ENCODE results near the gene CT45A7.
"Not testable (repeated sequence)": the region's sequence is repeated elsewhere in the genome, so short reads cannot be mapped to it uniquely, and the experiment has no call there.

The CT45A7 gene, protein sequence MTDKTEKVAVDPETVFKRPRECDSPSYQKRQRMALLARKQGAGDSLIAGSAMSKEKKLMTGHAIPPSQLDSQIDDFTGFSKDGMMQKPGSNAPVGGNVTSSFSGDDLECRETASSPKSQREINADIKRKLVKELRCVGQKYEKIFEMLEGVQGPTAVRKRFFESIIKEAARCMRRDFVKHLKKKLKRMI

DNA sequence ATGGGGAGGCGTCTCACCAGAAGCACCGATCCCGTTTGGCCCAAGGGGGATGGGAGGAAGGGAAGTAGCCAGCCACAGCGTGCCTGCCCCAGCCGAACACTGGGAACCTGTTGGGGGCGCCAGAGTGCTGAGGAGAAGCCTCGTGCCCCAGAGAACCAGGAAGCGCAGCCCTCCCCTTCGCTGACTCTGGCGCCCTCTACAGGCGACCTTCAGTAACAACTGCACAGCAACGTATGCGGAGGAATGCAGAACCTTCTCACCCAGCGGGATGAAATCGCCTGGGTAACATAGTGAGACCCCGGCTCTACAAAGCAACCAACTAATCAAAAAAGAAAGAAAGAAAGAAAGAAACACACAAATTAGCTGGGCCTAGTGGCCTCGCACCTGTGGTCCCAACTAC is at the start of gene CT45A7:
TSS of gene CT45A7 (minus strand) at position 101 of the 400 bp plus-strand sequence. CDS start 3,747 bp downstream, outside the sequence.
- not testable (repeated sequence) for ATAC-seq, DNase-seq

DNA sequence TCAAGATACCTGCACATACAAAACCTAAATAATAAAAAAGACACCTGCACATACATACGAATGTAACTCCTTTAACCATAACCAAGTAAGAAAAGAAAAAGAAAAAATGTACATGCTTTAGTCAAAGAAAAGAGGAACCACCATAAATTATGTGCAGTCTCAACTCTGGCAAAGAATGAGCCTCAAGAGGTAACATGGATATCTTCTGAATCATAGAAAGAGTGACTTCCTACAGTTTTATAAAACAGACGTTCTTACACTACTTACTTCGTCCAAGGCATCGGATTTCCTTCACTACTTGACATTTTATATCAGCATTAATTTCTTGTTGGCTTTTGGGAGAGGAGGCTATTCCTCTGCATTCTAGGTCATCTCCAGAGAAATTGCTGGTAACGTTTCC is 45.7 kb upstream of the CT45A7 start:
- not testable (repeated sequence) for ATAC-seq, DNase-seq

DNA sequence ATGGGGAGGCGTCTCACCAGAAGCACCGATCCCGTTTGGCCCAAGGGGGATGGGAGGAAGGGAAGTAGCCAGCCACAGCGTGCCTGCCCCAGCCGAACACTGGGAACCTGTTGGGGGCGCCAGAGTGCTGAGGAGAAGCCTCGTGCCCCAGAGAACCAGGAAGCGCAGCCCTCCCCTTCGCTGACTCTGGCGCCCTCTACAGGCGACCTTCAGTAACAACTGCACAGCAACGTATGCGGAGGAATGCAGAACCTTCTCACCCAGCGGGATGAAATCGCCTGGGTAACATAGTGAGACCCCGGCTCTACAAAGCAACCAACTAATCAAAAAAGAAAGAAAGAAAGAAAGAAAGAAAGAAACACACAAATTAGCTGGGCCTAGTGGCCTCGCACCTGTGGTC is 34.6 kb upstream of the CT45A7 start, which contains the start of gene CT45A9:
TSS of gene CT45A9 (minus strand) at position 101 of the 400 bp plus-strand sequence. CDS start 3,751 bp downstream, outside the sequence.
- ATAC-seq, DNase-seq: not testable (repeated sequence)

DNA sequence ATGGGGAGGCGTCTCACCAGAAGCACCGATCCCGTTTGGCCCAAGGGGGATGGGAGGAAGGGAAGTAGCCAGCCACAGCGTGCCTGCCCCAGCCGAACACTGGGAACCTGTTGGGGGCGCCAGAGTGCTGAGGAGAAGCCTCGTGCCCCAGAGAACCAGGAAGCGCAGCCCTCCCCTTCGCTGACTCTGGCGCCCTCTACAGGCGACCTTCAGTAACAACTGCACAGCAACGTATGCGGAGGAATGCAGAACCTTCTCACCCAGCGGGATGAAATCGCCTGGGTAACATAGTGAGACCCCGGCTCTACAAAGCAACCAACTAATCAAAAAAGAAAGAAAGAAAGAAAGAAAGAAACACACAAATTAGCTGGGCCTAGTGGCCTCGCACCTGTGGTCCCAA is 17.4 kb upstream of the CT45A7 start, which contains the start of gene CT45A8:
TSS of gene CT45A8 (minus strand) at position 101 of the 400 bp plus-strand sequence. CDS start 3,755 bp downstream, outside the sequence.
- not testable (repeated sequence) for ATAC-seq, DNase-seq

DNA sequence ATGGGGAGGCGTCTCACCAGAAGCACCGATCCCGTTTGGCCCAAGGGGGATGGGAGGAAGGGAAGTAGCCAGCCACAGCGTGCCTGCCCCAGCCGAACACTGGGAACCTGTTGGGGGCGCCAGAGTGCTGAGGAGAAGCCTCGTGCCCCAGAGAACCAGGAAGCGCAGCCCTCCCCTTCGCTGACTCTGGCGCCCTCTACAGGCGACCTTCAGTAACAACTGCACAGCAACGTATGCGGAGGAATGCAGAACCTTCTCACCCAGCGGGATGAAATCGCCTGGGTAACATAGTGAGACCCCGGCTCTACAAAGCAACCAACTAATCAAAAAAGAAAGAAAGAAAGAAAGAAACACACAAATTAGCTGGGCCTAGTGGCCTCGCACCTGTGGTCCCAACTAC is 17.2 kb downstream of the CT45A7 start, which contains the start of gene CT45A2:
TSS of gene CT45A2 (minus strand) at position 101 of the 400 bp plus-strand sequence. CDS start 3,747 bp downstream, outside the sequence.
- DNase-seq, ATAC-seq: not testable (repeated sequence)

DNA sequence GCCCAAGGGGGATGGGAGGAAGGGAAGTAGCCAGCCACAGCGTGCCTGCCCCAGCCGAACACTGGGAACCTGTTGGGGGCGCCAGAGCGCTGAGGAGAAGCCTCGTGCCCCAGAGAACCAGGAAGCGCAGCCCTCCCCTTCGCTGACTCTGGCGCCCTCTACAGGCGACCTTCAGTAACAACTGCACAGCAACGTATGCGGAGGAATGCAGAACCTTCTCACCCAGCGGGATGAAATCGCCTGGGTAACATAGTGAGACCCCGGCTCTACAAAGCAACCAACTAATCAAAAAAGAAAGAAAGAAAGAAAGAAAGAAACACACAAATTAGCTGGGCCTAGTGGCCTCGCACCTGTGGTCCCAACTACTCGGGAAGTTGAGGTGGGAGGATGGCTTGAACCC is 34.4 kb downstream of the CT45A7 start, which contains the start of gene CT45A6:
TSS of gene CT45A6 (minus strand) at position 101 of the 400 bp plus-strand sequence. CDS start 3,794 bp downstream, outside the sequence.
- not testable (repeated sequence) for ATAC-seq, DNase-seq

DNA sequence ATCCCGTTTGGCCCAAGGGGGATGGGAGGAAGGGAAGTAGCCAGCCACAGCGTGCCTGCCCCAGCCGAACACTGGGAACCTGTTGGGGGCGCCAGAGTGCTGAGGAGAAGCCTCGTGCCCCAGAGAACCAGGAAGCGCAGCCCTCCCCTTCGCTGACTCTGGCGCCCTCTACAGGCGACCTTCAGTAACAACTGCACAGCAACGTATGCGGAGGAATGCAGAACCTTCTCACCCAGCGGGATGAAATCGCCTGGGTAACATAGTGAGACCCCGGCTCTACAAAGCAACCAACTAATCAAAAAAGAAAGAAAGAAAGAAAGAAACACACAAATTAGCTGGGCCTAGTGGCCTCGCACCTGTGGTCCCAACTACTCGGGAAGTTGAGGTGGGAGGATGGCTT is 51.7 kb downstream of the CT45A7 start, which contains the start of gene CT45A5:
TSS of gene CT45A5 (minus strand) at position 101 of the 400 bp plus-strand sequence. CDS start 3,774 bp downstream, outside the sequence.
- not testable (repeated sequence) for ATAC-seq, DNase-seq

All from stimulated activated naive CD8-positive, alpha-beta T cell treated with anti-CD3 and anti-CD28 coated beads, Interleukin-15, Interleukin-2, amounts not matched to agents 100 U/mL and 50 U/mL, for 24 hours (primary cell).